Inflammatory macrophage (primary cell): Measurements from ENCODE around the gene ZDHHC16.

Source experiments
- DNase-seq, 2 donors: peaks; one replicate each; pipeline ENCODE4 v3.0.0-alpha.2; 2020 to 2022
- total RNA-seq, 18 experiments: gene quantifications; one replicate each; lab custom pipeline; 2026; ENCODE audit warnings: mixed read lengths in 6 of 18, inconsistent platforms in 2 of 18; lab: John Stamatoyannopoulos, UW

ZDHHC16 gene
- 11.2 to 29.0 (median 20.3) reads per million in 18 experiments for total RNA-seq

DNA sequence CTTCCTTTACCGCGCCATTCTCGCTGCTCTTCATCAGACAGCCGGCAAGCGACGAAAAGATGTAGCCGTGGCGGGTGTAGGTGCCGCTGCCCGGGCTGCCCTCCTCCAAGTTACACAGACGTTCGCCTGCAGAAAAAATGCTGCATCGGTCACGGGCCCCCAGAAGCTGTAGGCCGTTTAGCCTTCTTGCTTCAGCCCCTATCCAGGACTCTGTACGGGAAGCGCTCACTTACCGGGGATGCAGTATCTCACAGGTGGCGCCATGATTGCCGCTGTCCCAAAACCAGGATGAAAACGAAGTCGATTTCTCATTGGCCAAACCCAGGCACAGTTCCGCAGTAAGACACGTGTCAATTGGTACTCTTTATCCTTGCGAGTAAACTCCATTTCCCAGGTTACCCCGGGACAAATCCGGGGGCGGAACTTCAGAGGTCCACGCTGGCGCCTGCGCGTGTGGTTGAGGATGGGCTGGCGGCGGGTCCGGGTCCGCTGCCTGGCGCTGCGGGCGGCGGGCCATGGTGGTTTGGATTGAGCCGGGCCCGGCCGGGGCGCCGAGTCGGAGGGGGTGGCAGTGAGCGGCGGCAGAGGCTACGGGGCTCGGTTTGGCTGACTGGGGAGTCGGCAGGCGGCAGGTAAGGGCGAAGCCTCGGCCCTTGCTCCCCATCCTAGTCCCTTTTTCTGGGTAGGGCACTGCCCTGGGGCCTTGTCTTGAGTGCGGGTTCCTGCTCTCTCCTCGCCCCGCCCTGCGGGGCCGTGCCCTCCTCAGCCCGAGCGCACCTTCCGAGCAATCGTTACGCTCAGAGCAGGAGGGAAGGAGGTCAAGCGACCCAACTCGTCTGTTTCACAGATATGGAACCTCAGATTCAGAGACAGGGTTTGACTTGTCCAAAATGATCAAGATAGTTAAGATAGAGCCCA, at the start of gene ZDHHC16, which contains the start of gene EXOSC1:
TSS of gene ZDHHC16 (plus strand) at position 454 of the 918 bp plus-strand sequence. CDS start 5,501 bp downstream, outside the sequence.
TSS of gene EXOSC1 (minus strand) at position 285 of the 918 bp plus-strand sequence. CDS start at position 264, 21 bp downstream.
- peak; percentile 93 to 96 for DNase-seq

GRCh38 chr10:97399843-97400545, 46.0 kb upstream of the ZDHHC16 start:
- DNase-seq, result peak; percentile 41 to 74

GRCh38 chr10:97400665-97401454, 45.1 kb upstream of the ZDHHC16 start, which contains the start of gene RRP12:
TSS of gene RRP12 (minus strand) at chr10:97401340. CDS start at chr10:97401231, 109 bp downstream.
- peak; percentile 98 to 99 for DNase-seq

GRCh38 chr10:97401455-97401919, 44.5 kb upstream of the ZDHHC16 start:
- DNase-seq, result no peak

DNA sequence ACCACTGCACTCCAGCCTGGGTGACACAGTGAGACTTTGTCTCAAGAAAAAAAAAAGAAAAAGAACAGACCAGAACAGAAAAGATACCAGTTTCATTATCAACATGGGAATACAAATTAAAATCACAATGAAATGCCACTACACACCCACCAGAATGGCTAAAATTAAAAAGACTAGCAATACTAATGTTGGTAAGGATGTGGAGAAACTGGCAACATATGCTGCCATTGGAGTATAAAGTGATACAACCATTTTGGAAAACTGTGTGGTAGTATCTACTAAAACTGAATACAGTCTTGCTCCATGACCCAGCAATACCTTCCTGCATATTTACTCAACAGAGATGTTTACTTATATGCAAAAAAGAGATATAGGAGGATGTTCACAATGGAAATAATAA, 41.9 kb upstream of the ZDHHC16 start:
- DNase-seq, result no peak

- DNase-seq, result peak; percentile 93 to 95
Measured at GRCh38 chr10:97406064-97406463, 39.9 kb upstream of the ZDHHC16 start.

GRCh38 chr10:97406483-97406882, 39.5 kb upstream of the ZDHHC16 start:
- peak; percentile 51 to 54 for DNase-seq

DNA sequence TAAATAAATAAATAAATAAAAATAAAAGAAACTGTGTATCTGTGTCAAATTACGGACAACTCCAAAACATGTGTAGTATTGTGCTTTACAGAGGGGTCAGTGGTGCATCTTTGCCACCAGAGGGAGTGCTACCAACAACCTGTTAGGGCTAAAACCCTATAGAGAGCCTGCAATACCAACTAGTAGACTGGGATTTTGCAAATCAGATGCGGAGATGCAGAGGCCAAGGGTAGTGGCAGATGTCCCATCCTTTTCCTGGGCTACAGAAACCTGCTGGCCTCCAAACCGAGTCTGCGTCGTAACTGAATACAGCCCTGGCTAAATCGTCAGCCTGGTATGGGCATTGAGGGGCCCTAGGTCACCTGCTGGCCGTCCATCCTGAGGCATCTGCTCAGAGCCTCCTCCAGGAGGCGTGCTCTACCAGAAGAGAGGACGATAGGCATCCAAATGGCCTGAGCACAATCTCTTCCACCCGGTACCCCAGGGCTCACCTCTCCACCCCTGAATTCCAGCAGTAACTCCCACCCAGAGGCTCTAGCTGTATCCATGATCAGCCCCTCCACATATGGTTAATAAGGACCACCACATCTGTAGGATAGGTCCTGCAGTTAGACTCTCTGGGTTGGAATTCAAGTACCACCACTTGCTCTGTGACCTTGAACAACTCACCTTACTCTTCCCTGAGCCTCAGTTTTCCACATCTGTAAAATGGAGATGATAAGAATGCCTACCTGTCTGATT, 38.6 kb upstream of the ZDHHC16 start:
- DNase-seq, result peak; percentile 88 to 89

- no peak for DNase-seq
Measured at GRCh38 chr10:97407952-97408248, 38.1 kb upstream of the ZDHHC16 start.

DNA sequence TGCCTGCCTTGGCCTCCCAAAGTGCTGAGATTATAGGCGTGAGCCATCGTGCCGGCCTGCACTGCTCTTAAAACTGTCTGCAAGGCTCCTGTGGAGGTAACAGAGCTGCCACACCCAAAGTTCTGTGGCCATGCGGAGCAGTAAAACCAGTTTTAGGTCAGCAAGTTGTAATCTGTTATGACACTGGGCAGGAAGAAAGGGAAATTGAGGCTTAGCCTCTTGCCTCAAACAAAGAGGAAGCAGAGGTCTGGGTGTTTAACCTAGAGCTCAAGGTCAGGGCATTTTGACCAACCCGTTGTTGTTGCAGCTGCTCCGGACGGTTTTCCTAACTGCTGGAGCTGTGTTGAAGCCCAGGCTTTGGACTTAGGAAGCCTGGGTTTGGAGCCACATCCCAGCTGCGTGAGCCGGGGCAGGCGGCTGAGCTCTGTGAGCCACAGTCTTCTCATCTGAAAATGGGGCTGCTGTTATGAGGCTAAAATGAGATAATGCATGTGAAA, 37.4 kb upstream of the ZDHHC16 start:
- DNase-seq, result peak; percentile 85

DNA sequence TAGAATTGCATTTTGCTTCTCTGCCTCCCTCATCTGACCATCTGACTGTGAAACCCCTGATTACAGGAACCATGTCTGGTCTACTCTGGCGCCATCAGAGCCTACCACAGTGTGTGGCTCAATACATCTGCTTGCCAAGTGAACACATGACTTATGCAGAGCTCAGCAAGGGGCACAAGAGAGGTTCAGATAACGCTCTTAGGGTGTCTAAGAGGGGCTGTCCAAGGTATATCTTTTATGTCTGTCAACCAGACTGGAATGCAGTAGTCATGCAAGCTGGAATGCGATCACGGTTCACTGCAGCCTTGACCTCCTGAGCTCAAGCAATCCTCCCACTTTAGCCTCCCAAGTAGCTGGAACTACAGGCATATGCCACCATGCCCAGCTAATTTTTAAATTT, 34.6 kb upstream of the ZDHHC16 start:
- peak; percentile 83 to 85 for DNase-seq

GRCh38 chr10:97412891-97413304, 33.1 kb upstream of the ZDHHC16 start:
- no peak for DNase-seq

GRCh38 chr10:97416565-97416964, 29.4 kb upstream of the ZDHHC16 start:
- DNase-seq, result no peak

GRCh38 chr10:97423757-97424098, 22.2 kb upstream of the ZDHHC16 start:
- DNase-seq, result peak; percentile 74 to 78

DNA sequence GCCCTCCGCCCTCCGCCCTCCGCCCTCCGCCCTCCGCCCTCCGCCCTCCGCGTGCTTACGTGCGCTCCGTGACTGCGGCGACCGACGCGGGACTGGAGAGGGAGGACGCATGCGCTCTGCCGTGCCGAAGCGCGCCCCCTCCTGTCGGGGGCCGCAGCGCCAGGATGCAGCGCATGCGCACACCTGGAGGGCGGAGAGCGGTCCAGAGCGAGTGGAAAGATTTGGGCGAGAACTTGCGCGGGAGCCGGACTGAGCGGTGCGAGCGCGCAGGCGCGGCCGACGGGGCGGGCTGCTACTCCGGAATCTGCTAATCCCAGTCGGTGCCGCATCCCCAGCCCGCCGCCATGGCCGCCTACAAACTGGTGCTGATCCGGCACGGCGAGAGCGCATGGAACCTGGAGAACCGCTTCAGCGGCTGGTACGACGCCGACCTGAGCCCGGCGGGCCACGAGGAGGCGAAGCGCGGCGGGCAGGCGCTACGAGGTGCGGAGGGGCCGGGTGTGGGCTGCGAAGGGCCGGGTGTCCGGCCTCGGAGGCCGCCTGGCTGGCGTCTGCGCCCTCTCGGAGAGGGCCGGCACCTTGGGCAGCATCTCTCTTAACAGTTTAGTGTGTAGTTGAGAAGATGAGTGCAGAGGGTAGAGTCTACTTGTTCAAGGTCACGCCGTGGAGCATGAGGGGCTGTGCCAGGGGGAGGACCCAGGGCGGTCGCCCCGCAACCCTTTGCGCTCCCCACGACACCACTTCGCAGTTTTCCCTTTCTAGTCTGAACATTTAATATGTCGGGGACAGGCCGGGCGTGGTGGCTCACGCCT, 19.8 kb upstream of the ZDHHC16 start, which contains the start of gene PGAM1:
TSS of gene PGAM1 (plus strand) at position 228 of the 812 bp plus-strand sequence. CDS start at position 345, 117 bp downstream.
- peak; percentile 97 for DNase-seq

DNA sequence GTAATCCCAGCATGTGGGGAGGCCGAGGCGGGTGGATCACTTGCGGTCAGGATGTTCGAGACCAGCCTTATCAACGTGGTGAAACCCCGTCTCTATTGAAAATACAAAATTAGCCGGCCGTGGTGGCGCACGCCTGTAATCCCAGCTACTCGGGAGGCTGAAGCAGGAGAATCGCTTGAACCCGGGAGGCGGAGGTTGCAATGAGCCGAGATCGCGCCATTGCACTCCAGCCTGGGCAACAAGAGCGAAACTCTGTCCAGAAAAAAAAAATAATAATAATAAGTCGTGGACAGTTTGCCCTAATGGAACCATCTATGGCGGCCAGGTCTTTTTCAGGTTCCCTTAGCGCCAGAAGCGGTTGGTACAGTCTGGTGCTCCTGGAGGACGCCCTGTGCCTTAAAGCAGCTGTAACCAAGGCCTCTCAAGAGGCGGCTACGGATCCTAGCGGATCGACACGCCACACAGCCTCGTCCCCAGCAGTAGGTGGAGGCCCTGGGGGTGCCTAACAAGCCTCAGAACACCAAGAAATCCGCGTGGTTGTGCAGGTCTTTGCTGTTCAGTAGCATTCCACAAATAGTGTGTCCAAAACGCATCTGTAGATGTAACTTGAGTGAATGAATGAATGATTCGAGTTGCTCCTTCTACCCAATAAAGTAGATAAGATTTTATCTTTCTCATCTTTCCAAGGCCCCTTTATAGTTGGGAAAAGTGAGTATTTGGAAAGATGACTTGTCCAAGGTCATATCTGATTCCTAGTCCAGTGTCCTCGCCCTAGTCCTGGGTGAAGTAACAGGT, 19.0 kb upstream of the ZDHHC16 start:
- DNase-seq, result no peak

DNA sequence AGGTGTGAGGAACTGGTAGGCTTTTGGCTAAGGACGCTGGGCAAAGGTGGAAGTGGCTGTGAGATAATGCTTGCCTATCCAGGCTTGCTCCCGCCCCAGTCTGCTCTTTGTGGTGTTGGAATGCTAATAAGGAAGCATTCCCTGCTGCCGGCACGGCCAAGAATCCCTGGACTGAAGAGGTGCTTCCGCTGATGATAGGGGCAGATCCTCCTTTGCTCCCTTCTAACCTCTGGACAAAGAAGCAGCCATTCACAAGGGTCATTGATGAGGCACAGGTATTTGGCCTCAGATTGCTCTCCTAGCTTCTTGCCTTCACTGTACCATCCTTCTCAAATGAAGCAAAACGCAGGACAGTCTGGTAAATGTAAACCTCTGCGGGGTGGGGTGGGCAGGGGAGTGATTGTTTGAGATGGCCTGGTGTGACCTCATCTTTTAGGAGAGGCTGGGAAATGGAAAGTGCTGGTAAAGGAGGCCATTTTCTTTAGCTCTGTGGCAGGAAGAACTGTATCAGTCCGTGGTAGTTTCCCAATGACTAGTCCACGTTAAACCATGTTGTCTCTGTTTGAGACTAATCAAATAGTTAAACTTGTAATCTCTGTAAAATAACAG, 18.3 kb upstream of the ZDHHC16 start:
- peak in 1 of 2 donors; percentile 16 for DNase-seq

- peak; percentile 35 to 47 for DNase-seq
Measured at GRCh38 chr10:97428572-97428981, 17.4 kb upstream of the ZDHHC16 start.

GRCh38 chr10:97434055-97434454, 11.9 kb upstream of the ZDHHC16 start:
- no peak for DNase-seq
